Measurements from ENCODE around the gene GATD1. TPM values are rescaled to one million over a fixed set of nuclear protein-coding genes. Genes with fewer than 3 reads are reported as not detected.

Gene GATD1
- polyA plus RNA-seq, 4 donors: 70.9 to 97.2 (median 74.7) TPM

GRCh38 chr11:782264-783174, 5.2 kb upstream of the GATD1 start:
- no peak for DNase-seq (ENCODE audit: low read depth in 4 of 4, low spot score in 3 of 4)

GRCh38 chr11:779955-780532, 2.8 kb upstream of the GATD1 start:
- no peak for DNase-seq (ENCODE audit: low read depth in 4 of 4, low spot score in 3 of 4)

- DNase-seq (ENCODE audit: low read depth in 4 of 4, low spot score in 3 of 4): no peak
These were observed 2.0 kb upstream of the GATD1 start for GRCh38 chr11:778976-779954.

- no peak for DNase-seq (ENCODE audit: low read depth in 4 of 4, low spot score in 3 of 4)
These were observed 563 bp downstream of the GATD1 start for GRCh38 chr11:776561-777287.

GRCh38 chr11:776263-776560, 1.1 kb downstream of the GATD1 start:
- DNase-seq (ENCODE audit: low read depth in 4 of 4, low spot score in 3 of 4): no peak

- DNase-seq (ENCODE audit: low read depth in 4 of 4, low spot score in 3 of 4): no peak
These were observed 2.3 kb downstream of the GATD1 start for GRCh38 chr11:774873-775592.

GRCh38 chr11:773830-774229, 3.5 kb downstream of the GATD1 start:
- DNase-seq (ENCODE audit: low read depth in 4 of 4, low spot score in 3 of 4): no peak

GRCh38 chr11:773425-773824, 3.9 kb downstream of the GATD1 start:
- no peak for DNase-seq (ENCODE audit: low read depth in 4 of 4, low spot score in 3 of 4)

- no peak for DNase-seq (ENCODE audit: low read depth in 4 of 4, low spot score in 3 of 4)
These were observed 4.6 kb downstream of the GATD1 start for GRCh38 chr11:772429-773390.

GRCh38 chr11:771617-772204, 5.6 kb downstream of the GATD1 start:
- no peak for DNase-seq (ENCODE audit: low read depth in 4 of 4, low spot score in 3 of 4)

- no peak for DNase-seq (ENCODE audit: low read depth in 4 of 4, low spot score in 3 of 4)
These were observed 6.4 kb downstream of the GATD1 start for GRCh38 chr11:770642-771616.

- no peak for DNase-seq (ENCODE audit: low read depth in 4 of 4, low spot score in 3 of 4)
These were observed 7.2 kb downstream of the GATD1 start for GRCh38 chr11:769887-770641.

- no peak for DNase-seq (ENCODE audit: low read depth in 4 of 4, low spot score in 3 of 4)
These were observed 10.0 kb downstream of the GATD1 start for GRCh38 chr11:767238-767637.

- no peak for DNase-seq (ENCODE audit: low read depth in 4 of 4, low spot score in 3 of 4)
These were observed 10.4 kb downstream of the GATD1 start for GRCh38 chr11:766936-767210.

- no peak for DNase-seq (ENCODE audit: low read depth in 4 of 4, low spot score in 3 of 4)
These were observed 11.0 kb downstream of the GATD1 start for GRCh38 chr11:766106-766935.

GRCh38 chr11:765802-766091, 11.5 kb downstream of the GATD1 start:
- DNase-seq (ENCODE audit: low read depth in 4 of 4, low spot score in 3 of 4): no peak

All from right renal pelvis (tissue), 4 donors.